ENCODE measurements around the gene SPATA16. TPM values are rescaled to one million over a fixed set of nuclear protein-coding genes. Genes with fewer than 3 reads are reported as not detected.
"Not testable (repeated sequence)": the region's sequence is repeated elsewhere in the genome, so short reads cannot be mapped to it uniquely, and the experiment has no call there.

The SPATA16 gene
- total RNA-seq, 2 donors from 2014 or later = not detected

- not testable (repeated sequence) for H3K27ac Mint-ChIP-seq; ATAC-seq; H3K4me1 Mint-ChIP-seq (ENCODE audit: low read depth in 2 of 2); H3K9me3 Mint-ChIP-seq; H3K4me3 Mint-ChIP-seq; DNase-seq (ENCODE audit: low spot score); H3K36me3 Mint-ChIP-seq
- peaks cover 8 to 13% of the 10 kb centered on the region in 2 donors for H3K27me3 Mint-ChIP-seq
Measured at GRCh38 chr3:172866726-172867350, 274.2 kb downstream of the SPATA16 start.

DNA sequence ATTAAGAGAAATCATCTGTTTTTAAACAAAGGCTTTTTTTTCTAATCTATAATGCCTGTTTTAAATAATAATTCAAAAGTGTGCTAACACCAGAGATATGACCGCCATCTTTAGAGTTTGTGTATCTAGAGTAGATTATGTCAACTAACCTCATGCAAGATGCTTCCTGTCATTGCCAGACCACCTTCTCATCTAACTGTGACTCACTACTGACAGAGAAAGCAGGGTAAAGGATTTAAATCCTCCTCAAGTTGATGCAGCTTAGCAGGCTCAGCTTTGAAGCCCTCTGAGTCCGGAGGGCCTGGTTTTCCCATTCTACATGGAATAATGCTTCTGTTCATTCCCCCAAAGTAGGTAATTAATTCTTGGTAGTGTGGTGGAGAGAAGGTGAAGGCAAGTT lies 282.0 kb downstream of the SPATA16 start:
- Mint-ChIP-seq H3K4me3 (no peak overlapping the region), H3K9me3 (no peaks in the 10 kb centered on the region), H3K4me1 (ENCODE audit: low read depth in 2 of 2) (no peaks in the 10 kb centered on the region), H3K27me3 (peaks cover 7 to 24% of the 10 kb centered on the region in 2 donors), H3K36me3 (no peaks in the 10 kb centered on the region), H3K27ac (no peak overlapping the region)
- DNase-seq (ENCODE audit: low spot score) = no peak
- ATAC-seq = no peak

- no peaks in the 10 kb centered on the region for H3K36me3 Mint-ChIP-seq
- no peak overlapping the region for H3K27ac Mint-ChIP-seq
- H3K4me3 Mint-ChIP-seq = no peak overlapping the region
- DNase-seq (ENCODE audit: low spot score) (no peak), ATAC-seq (no peak)
- H3K4me1 Mint-ChIP-seq (ENCODE audit: low read depth in 2 of 2) = no peaks in the 10 kb centered on the region
- peaks cover 7 to 19% of the 10 kb centered on the region in 2 donors for H3K27me3 Mint-ChIP-seq
- no peaks in the 10 kb centered on the region for H3K9me3 Mint-ChIP-seq
Measured at GRCh38 chr3:172856795-172857742, 284.0 kb downstream of the SPATA16 start.

GRCh38 chr3:172855037-172855436 lies 286.0 kb downstream of the SPATA16 start:
- H3K27ac Mint-ChIP-seq = no peak overlapping the region
- no peak for ATAC-seq
- no peak overlapping the region for H3K4me3 Mint-ChIP-seq
- no peaks in the 10 kb centered on the region for H3K36me3 Mint-ChIP-seq
- H3K4me1 Mint-ChIP-seq (ENCODE audit: low read depth in 2 of 2) = no peaks in the 10 kb centered on the region
- DNase-seq (ENCODE audit: low spot score) = no peak
- peaks cover 11 to 29% of the 10 kb centered on the region in 2 donors for H3K27me3 Mint-ChIP-seq
- H3K9me3 Mint-ChIP-seq = no peaks in the 10 kb centered on the region

DNA sequence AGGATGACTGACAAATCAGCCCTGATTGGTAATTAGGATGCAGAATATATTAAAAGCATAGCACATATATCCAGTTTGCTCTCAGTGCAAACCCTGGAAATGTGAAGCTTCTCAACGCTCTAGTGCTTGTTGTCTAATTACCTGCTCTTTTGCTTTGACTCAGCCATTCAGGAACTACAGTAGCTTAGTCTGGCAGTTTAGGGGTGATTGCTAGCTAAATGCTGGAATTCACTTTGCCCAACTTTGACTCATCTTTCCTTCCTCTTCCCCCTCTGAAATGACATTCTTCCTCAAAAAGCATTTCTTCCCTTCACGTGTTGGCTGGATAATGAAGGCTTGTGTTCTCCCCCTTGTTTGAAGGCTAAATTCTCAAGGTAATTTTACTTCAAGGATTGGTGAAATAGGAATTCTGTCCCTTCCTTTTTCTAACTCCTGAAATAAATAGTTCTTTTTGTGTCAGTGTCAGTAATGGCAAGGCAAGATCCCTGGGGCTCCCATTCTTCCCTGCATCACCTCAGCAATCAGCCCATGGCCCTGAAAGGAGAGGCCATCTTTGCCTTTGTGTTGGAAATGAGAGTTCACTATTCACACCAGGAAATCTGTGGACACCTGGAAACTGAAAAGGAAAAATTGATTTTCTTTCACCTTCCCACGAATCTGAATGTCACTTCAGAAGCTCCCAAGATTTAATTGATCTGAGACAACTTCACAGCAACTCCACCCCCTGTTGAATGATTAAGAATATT lies 286.9 kb downstream of the SPATA16 start:
- no peak overlapping the region for H3K27ac Mint-ChIP-seq
- DNase-seq (ENCODE audit: low spot score) (no peak), ATAC-seq (no peak)
- peaks cover 11 to 35% of the 10 kb centered on the region in 2 donors for H3K27me3 Mint-ChIP-seq
- no peaks in the 10 kb centered on the region for H3K36me3 Mint-ChIP-seq
- H3K4me1 Mint-ChIP-seq (ENCODE audit: low read depth in 2 of 2) = no peaks in the 10 kb centered on the region
- no peak overlapping the region for H3K4me3 Mint-ChIP-seq
- no peaks in the 10 kb centered on the region for H3K9me3 Mint-ChIP-seq

DNA sequence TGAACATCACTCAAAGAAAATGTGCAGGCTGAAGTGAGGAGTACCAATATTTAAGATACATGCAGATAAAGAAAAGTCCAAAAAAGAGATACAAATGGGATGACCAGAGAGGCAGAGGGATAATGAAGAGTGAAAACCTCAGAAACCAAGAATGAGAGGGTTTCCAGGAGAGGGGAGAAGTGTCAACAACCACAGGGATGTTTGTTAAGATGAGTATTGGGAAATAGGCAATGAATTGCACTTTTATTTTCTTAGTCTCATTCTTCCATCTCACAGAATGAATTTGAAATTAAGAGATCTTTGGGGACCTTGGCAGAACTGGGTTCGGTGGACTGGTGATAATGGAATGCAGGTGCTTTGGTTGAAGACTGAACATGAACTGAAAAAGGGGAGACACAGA lies 288.0 kb downstream of the SPATA16 start:
- H3K27me3 Mint-ChIP-seq = peaks cover 11 to 41% of the 10 kb centered on the region in 2 donors
- DNase-seq (ENCODE audit: low spot score) (no peak), ATAC-seq (no peak)
- no peak overlapping the region for H3K4me3 Mint-ChIP-seq
- no peaks in the 10 kb centered on the region for H3K36me3 Mint-ChIP-seq
- H3K9me3 Mint-ChIP-seq = no peaks in the 10 kb centered on the region
- no peak overlapping the region for H3K27ac Mint-ChIP-seq
- H3K4me1 Mint-ChIP-seq (ENCODE audit: low read depth in 2 of 2) = no peaks in the 10 kb centered on the region

DNA sequence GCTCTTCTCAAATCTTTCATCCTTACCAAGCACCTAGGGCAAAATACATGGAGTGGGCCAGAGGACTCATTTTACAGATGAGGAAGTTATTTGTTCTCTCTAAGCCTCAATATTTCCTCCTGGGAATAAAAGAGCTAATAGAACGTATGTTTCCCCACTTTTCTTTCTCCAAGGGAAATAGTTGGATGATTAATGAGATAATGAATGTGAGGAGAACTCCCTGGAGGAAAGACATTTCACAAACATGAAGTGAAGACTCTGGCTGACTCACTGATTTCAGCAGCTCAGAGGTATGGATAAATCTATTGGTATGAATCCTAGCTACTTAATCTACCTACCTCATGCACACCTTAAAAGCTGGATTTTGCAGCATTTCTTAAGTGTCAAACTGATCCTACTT lies 292.1 kb downstream of the SPATA16 start:
- H3K27ac Mint-ChIP-seq = no peak overlapping the region
- no peak for ATAC-seq
- no peak overlapping the region for H3K4me3 Mint-ChIP-seq
- H3K36me3 Mint-ChIP-seq = no peaks in the 10 kb centered on the region
- H3K4me1 Mint-ChIP-seq (ENCODE audit: low read depth in 2 of 2) = peaks cover 0 to 8% of the 10 kb centered on the region in 2 donors
- no peak for DNase-seq (ENCODE audit: low spot score)
- no peaks in the 10 kb centered on the region for H3K9me3 Mint-ChIP-seq
- peaks cover 8 to 23% of the 10 kb centered on the region in 2 donors for H3K27me3 Mint-ChIP-seq

DNA sequence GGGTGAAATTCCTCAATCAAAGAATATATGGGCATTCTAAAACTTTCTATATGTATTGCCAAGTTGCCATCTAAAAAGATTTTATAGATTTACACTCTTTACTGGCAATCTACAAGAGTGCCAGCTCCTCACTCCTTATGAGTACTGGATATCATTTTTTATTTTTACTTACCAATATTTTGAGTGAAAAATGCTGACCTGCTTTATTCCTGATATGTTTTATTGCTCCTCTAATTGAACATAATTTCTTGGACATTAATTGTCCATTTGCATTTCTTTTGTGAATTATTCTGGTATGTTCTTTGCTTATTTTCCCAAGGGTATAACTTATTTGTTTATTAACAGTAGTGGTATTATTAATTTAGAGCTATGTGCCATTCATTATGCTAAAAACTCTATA lies 293.7 kb downstream of the SPATA16 start:
- peaks cover 8 to 25% of the 10 kb centered on the region in 2 donors for H3K27me3 Mint-ChIP-seq
- DNase-seq (ENCODE audit: low spot score) (no peak), ATAC-seq (no peak)
- peaks cover 0 to 8% of the 10 kb centered on the region in 2 donors for H3K4me1 Mint-ChIP-seq (ENCODE audit: low read depth in 2 of 2)
- no peak overlapping the region for H3K4me3 Mint-ChIP-seq
- no peaks in the 10 kb centered on the region for H3K36me3 Mint-ChIP-seq
- H3K27ac Mint-ChIP-seq = no peak overlapping the region
- H3K9me3 Mint-ChIP-seq = no peaks in the 10 kb centered on the region

DNA sequence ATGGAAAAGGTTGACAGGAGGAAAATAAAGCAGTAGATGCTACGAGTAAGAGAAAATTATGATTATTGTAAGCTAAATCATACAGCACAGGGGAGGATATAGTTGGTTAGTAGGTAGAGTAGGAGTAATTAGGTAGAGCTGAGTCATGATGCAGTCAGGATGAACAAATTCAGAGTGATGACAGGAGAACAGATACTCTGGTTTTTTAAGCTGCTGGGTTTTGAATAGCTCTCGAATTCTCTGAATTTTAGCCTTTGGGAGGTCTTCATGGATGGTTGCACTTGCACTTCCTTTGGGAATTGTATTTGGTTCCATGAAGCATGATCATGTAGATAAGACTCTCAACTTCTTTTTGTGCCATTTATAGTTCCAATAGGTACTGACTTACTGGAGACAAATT lies 294.3 kb downstream of the SPATA16 start:
- Mint-ChIP-seq H3K4me1 (ENCODE audit: low read depth in 2 of 2) (peaks cover 0 to 8% of the 10 kb centered on the region in 2 donors), H3K36me3 (no peaks in the 10 kb centered on the region), H3K27ac (peak overlapping the region in 1 of 2 donors; percentile 72), H3K27me3 (peaks cover 8 to 31% of the 10 kb centered on the region in 2 donors), H3K9me3 (no peaks in the 10 kb centered on the region), H3K4me3 (no peak overlapping the region)
- ATAC-seq (no peak), DNase-seq (ENCODE audit: low spot score) (no peak)

DNA sequence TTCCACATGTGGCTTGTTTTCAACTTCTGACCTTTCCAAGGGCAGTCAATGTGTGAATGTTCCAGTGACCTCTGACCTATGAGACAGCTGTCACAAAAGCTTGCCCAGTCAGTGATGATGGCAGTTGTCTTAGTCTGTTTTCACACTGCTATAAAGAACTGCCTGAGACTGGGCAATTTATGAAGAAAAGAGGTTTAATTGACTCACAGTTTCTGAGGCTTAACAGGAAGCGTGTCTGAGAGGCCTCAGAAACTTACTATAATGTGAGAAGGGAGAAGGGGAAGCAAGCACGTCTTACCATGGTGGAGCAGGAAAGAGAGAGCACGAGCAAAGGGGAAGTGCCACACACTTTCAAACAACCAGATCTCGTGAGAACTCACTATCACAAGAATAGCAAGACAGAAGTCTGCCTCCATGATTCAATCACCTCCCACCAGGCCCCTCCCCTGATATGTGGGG lies 294.9 kb downstream of the SPATA16 start:
- Mint-ChIP-seq H3K4me1 (ENCODE audit: low read depth in 2 of 2) (peaks cover 0 to 8% of the 10 kb centered on the region in 2 donors), H3K27ac (peak overlapping the region in 1 of 2 donors; percentile 72), H3K9me3 (no peaks in the 10 kb centered on the region), H3K4me3 (no peak overlapping the region), H3K36me3 (no peaks in the 10 kb centered on the region), H3K27me3 (peaks cover 10 to 36% of the 10 kb centered on the region in 2 donors)
- DNase-seq (ENCODE audit: low spot score) (no peak), ATAC-seq (peak; percentile 59 to 64)

DNA sequence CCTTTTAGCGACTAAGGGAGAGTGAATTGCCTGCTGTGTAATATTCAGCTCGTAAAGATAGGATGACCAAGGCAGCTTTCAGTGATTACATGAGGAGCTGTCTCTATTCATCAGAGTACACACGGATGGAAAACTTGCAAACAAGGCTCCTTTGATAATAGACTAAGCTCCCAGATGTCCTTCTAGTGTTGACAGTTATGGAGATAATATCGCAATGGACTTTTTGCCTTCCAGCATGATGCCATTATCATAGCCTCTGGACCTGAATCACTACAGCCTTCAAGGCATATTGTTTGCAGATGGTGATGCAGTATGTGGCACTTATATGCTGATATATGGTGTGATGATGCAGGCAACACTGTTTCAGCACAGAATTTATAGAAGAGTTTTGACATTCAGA lies 296.6 kb downstream of the SPATA16 start:
- no peak for DNase-seq (ENCODE audit: low spot score)
- ATAC-seq = no peak
- Mint-ChIP-seq H3K27me3 (peaks cover 9 to 27% of the 10 kb centered on the region in 2 donors), H3K27ac (no peak overlapping the region), H3K4me1 (ENCODE audit: low read depth in 2 of 2) (peaks cover 0 to 8% of the 10 kb centered on the region in 2 donors), H3K36me3 (no peaks in the 10 kb centered on the region), H3K4me3 (no peak overlapping the region), H3K9me3 (no peaks in the 10 kb centered on the region)

DNA sequence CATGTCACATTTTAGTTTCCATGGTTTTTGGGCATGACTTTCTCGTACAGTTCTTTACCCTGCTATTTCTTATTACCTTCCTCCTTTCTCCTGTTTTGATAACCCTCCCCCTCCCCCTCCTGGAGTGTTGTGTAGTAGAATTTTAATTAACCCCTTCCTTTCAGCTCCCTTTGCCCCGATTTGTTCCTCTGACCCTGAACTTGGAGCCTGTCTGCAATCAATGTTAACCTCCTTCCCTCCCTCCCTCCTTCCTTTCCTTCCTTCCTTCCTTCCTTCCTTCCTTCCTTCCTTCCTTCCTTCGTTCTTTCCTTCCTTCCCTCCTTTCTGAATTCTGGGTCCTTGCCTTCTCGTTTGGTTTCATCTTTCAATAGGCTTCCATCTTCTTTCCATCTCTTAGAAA lies 300.1 kb downstream of the SPATA16 start:
- peaks cover 19 to 40% of the 10 kb centered on the region in 2 donors for H3K27me3 Mint-ChIP-seq
- peaks cover 0 to under 1% of the 10 kb centered on the region in 2 donors for H3K4me1 Mint-ChIP-seq (ENCODE audit: low read depth in 2 of 2)
- no peak for DNase-seq (ENCODE audit: low spot score)
- H3K9me3 Mint-ChIP-seq = no peaks in the 10 kb centered on the region
- ATAC-seq = no peak
- H3K4me3 Mint-ChIP-seq = no peak overlapping the region
- no peak overlapping the region for H3K27ac Mint-ChIP-seq
- no peaks in the 10 kb centered on the region for H3K36me3 Mint-ChIP-seq

GRCh38 chr3:172840463-172840862 lies 300.6 kb downstream of the SPATA16 start:
- no peak for DNase-seq (ENCODE audit: low spot score)
- no peaks in the 10 kb centered on the region for H3K9me3 Mint-ChIP-seq

More at GRCh38 chr3:172840463-172840862, 300.6 kb downstream of the SPATA16 start:
- Mint-ChIP-seq H3K4me3 (no peak overlapping the region), H3K36me3 (no peaks in the 10 kb centered on the region), H3K27me3 (peaks cover 19 to 40% of the 10 kb centered on the region in 2 donors), H3K27ac (no peak overlapping the region), H3K4me1 (ENCODE audit: low read depth in 2 of 2) (no peaks in the 10 kb centered on the region)
- no peak for ATAC-seq
